HG03442 (cell line): ENCODE measurements around the gene EML5.

Experiments
- ATAC-seq: cut with Tn5 transposase; IDR thresholded peaks from one replicate; pipeline ENCODE4 v1.9.1; 2021; ENCODE audit warnings: mild to moderate bottlenecking, moderate library complexity; ENCODE audit not compliant: unreplicated experiment

EML5 gene

DNA sequence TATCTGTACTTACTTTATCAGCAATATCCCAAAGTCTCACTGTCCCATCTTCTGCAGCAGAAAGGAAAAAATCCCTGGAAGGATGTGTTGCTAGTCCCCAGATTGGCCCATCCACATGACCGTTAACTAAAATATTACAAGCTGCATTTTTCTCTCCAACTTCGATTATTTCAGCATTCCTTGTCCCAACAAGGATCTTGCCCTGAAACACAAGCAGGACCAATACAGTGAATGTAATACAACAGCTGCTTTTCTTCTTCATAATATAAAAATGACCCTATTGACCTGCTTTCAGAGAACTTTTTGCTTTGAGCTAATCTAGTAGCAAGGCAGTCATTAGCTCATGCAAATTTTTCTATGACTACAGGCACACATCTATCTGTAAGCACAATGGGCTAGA, 171.7 kb downstream of the EML5 start:
- no peak for ATAC-seq

- no peak for ATAC-seq
Observed at GRCh38 chr14:88618476-88618875, 174.3 kb downstream of the EML5 start.

DNA sequence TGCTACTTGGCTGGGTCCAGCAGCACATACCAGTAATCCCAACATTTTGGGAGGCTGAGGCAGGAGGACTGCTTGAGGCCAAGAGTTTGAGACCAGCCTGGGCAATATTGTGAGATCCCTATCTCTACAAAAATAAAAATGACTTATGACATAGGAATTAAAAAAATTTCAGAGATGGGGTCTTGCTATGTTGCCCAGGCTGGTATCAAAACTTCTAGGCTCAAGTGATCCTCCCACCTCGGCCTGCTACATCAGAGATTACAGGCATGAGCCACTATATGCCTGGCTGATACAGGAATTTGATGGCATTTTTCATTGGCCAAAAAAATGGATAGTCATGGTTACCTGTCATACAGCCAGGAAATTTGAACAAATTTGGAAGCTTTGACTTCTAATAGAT, 175.3 kb downstream of the EML5 start:
- ATAC-seq, result no peak

GRCh38 chr14:88616697-88617096, 176.1 kb downstream of the EML5 start:
- no peak for ATAC-seq

GRCh38 chr14:88614218-88614907, 178.4 kb downstream of the EML5 start:
- peak; percentile 69 for ATAC-seq

GRCh38 chr14:88613552-88614010, 179.2 kb downstream of the EML5 start:
- ATAC-seq, result no peak

GRCh38 chr14:88612981-88613380, 179.8 kb downstream of the EML5 start:
- ATAC-seq, result no peak

DNA sequence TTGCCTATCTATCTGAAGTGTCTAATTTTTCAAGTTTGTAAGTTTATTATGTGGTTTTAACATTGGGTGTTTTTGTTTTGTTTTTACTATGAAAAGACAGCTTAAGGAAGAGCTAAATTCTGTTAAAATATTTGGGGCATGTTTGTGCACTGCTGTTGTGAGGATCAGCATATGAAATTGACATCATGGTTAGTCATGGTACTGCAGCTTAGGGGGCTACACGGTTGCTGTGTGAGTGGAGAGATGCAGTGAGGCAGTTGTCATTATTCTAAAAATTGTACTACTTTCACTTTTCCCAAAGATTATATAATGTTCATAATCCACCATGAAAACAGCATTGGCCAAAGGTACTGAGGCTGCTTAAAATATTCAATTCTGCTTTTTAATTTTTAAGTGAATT, 180.9 kb downstream of the EML5 start:
- no peak for ATAC-seq

GRCh38 chr14:88607829-88608228, 184.9 kb downstream of the EML5 start:
- no peak for ATAC-seq

DNA sequence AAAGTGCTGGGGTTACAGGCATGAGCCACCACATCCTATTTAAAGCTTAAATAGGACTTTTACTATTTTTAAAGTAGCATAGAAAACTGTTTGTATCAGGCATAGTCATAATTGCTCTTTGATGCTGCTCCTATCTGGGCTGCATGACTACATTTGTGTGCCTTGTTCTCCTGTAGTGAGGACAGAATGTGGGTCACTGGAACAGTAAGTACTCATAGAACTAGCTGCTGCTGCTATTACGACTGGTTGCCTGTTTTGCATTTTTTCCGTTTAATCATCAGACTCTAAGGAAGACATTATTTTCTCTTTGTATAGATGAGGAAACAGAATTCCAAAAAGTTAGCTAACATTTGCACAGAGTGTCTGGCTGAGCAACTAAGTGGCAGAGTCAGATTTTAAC, 187.2 kb downstream of the EML5 start:
- ATAC-seq, result no peak

DNA sequence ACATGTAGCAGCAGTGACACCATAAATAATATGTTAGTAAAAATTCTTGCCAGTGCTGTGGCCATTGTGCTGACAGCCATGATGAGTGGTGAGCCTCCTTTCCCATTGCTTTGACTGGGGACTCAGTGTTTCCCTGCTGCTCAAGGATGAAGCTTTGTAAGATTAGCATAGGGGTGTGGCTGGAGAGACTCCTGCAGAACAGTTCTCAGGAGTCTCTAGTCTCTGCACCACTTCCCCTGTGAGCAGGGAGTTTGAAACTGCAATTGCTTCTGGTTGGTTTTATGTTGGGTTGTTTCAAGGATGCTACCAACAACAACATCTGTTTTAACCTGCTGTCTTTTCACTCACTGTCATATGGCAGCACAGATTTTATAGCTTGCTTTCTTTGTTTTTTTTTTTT, 188.5 kb downstream of the EML5 start:
- ATAC-seq, result no peak

DNA sequence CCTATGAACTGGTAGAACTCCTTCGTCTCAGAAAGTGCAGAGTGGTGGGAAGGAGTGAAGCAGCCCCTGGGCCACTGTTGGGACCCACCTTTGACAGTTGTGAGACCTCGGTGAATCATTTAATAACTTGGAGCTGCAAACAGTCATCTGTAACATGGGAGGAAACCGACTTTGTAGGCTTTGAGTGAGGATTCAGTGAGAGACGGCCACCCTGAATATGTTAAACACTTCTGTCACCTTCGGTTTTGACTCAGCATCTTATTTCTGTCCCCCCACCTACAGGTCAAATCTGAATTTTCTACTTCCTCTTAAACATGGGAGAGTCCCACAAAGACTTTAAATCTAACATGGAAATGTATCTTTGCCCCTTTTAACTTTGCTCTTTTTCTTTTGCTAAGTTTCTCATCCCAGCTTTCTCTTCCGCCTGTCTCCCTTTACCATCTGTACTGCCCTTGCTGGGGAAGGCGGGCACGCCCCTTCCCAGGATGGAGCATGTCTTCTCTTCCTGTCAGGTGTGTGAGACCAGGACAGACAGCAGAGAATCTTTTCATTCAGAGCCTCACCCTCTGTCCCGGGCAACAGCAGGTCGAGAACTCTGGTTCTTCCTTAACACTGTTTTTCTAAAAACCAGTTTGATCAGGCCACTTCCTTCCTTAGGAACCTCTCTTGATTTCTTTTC, 192.9 kb downstream of the EML5 start:
- ATAC-seq, result peak; percentile 92

DNA sequence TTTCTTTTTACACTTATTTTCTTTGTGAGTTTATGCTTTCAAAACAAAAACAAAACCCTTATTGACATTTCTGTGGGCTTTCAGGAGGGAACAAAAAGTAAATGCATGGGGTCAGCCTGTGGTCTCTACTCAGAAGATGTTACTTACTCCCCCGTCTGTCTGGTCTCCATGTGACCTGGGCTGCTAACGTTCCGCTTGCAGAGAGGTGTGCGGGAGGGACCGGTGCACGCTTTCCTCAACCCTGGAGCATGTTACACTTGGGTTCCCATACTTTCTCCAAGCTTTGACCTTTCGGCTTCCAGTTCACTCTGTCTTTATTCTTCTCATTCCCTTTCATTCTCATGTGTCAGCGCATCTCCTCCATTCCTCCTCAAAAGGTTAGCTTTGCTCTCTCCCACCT, 193.4 kb downstream of the EML5 start:
- ATAC-seq, result peak; percentile 32

- ATAC-seq, result no peak
Observed at GRCh38 chr14:88598097-88598675, 194.6 kb downstream of the EML5 start.

GRCh38 chr14:88597601-88598000, 195.2 kb downstream of the EML5 start:
- ATAC-seq, result no peak

DNA sequence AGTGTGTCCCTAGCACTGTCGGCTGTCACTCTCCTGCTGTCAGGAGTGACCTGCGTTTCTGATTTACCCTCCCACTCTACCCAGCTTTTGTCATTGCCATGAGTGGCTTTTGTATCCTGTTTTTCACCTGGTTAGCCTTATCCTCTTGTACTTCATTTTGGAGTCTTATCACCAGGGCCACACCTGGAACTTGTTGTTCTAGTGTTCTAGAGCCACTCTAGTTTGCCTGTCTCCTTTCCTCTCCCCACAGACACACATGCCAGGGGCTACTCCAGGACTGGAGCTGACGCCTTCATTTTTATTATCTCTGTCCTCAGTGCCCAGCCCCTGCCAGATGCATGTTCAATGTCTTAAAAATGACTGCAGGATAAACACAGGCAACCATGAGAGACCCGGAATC, 195.7 kb downstream of the EML5 start:
- ATAC-seq, result no peak

DNA sequence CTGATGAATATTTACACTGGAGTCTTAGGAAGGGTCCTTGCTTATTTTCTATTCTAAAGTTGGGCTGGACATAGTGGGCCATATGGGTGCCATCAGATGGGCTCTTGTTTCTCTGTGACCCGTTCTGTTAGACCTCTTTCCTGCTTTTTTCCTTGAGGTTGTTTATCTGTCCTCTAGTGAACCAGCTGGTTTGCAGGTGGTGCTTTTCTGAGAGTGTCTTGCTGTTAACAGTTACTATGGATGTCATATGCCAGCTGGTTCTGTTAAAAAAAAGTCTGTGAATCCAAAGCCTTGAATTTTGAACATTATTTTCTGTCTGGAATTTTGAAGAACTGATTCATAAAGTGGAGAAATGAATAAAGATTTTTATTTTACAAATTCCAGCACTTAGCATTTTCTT, 200.7 kb downstream of the EML5 start:
- no peak for ATAC-seq

GRCh38 chr14:88590173-88590572, 202.6 kb downstream of the EML5 start:
- no peak for ATAC-seq

DNA sequence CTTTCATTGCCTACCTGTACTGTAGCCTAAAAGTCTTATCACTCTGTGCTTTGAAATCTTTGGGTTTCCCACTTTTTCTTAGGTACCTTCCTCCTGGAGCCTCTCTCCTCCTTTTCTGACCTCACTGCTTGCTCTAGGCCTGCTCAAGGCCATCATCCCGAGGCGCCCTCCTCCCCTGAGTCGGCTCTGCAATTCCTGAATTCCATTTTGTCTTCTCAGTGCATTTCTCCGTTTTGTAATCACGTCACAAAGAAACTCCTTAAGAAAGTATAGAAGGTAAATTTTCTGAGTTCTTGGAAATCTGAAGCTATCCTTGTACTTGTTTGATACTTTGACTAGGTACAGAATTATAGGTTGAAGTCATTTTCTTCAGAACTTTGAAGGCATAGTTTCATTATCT, 204.7 kb downstream of the EML5 start:
- ATAC-seq, result no peak

GRCh38 chr14:88584451-88584850, 208.3 kb downstream of the EML5 start:
- no peak for ATAC-seq

GRCh38 chr14:88576222-88576621, 216.5 kb downstream of the EML5 start:
- no peak for ATAC-seq

- no peak for ATAC-seq
Observed at GRCh38 chr14:88572117-88572516, 220.6 kb downstream of the EML5 start.
